Fibroblast of skin of right biceps (primary cell): ENCODE data around the gene PCP4L1.
"Not testable (repeated sequence)": the region's sequence is repeated elsewhere in the genome, so short reads cannot be mapped to it uniquely, and the experiment has no call there.

Source experiments
- DNase-seq: peaks from one replicate; pipeline ENCODE4 v3.0.0-alpha.2; 2013

PCP4L1 gene

GRCh38 chr1:161229896-161230295, 28.6 kb upstream of the PCP4L1 start:
- no peak for DNase-seq

DNA sequence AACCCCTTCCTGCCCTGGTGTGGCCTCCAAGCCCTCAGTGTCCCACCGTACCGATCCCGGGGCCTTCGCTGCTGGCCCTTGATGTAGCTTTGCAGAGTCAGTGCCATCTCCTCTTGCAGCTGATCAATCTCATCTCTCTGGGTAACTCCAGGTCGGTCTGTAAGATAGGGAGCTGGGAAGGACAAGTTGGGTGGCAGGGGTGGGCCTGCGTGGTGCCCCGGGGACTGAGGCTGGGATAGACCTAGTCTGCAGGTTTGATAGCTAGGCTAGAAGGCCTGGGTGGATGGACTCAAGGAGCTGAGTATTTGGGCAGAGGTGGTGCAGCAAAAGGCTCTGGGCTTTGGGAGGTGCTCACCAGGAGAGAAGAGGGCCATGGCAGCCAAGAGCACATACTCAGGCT, 27.8 kb upstream of the PCP4L1 start:
- no peak for DNase-seq

GRCh38 chr1:161233102-161233501, 25.4 kb upstream of the PCP4L1 start:
- DNase-seq = no peak

- DNase-seq = no peak
Measured at GRCh38 chr1:161235957-161236775, 22.4 kb upstream of the PCP4L1 start.

- no peak for DNase-seq
Measured at GRCh38 chr1:161238039-161238473, 20.5 kb upstream of the PCP4L1 start, which contains the start of gene NR1I3. NR1I3 (minus strand) TSS chr1:161238203; CDS start chr1:161236565, 1,638 bp downstream.

- DNase-seq = no peak
Measured at GRCh38 chr1:161241682-161242081, 16.9 kb upstream of the PCP4L1 start.

- no peak for DNase-seq
Measured at GRCh38 chr1:161242313-161242712, 16.2 kb upstream of the PCP4L1 start.

- no peak for DNase-seq
Measured at GRCh38 chr1:161244888-161245287, 13.7 kb upstream of the PCP4L1 start.

DNA sequence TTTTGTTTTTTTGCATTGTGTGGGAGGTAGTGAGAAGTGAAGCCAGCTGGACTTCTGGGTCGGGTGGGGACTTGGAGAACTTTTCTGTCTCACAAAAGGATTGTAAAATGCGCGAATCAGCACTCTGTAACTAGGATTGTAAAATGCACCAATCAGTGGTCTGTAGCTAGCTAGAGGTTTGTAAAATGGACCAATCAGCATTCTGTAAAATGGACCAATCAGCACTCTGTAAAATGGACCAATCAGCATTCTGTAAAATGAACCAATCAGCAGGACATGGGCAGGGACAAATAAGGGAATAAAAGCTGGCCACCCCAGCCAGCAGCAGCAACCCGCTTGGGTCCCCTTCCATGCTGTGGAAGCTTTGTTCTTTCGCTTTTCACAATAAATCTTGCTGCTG, 8.4 kb upstream of the PCP4L1 start:
- not testable (repeated sequence) for DNase-seq

DNA sequence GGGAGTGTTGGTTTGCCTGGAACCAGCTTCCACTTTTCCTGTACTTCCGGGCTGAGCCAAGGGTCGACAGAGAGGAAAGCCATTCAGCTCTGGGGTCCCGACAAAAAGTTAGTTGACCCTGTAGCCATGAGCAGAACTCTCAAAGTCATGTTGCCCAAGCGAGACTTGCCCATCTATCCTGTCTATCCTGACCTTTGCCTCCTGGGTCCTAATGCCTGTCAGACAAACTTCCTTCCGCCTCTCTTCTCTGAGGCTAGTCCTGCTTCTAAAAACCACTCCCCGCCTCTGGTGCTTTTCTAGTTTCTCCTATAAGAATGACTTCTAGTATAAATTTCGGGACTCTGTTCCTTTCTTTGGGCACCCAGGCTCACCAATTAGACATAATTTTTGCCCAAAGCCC, 7.7 kb upstream of the PCP4L1 start:
- no peak for DNase-seq

DNA sequence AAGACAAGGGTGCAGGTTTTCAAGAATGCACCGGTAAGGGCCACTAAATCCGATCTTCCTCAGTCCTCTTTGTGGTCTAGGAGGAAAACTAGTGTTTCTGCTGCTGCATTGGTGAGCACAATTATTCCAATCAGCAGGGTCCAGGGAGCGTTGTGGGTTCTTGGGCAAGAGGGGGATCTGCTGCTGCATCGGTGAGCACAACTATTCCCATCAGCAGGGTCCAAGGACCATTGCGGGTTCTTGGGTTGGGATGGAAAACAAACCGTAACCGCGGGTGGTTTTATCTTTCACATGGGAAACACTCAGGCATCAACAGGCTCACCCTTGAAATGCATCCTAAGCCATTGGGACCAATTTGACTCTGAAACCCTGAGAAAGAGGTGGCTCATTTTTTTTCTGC, 7.0 kb upstream of the PCP4L1 start:
- DNase-seq = no peak

DNA sequence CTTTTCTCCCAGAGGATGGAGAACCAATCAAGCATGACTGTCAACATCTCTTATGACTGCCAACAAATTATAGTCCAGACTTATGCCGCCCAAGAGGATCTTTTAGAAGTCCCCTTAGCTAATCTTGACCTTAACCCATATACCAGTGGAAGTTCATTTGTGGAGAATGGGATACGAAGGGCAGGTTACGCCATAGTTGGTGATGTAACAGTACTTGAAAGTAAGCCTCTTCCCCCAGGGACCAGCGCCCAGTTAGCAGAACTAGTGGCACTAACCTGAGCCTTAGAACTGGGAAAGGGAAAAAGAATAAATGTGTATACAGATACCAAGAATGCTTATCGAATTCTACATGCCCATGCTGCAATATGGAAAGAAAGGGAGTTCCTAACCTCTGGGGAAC, 3.2 kb upstream of the PCP4L1 start:
- DNase-seq = not testable (repeated sequence)

GRCh38 chr1:161255955-161256520, 2.5 kb upstream of the PCP4L1 start:
- DNase-seq = not testable (repeated sequence)

DNA sequence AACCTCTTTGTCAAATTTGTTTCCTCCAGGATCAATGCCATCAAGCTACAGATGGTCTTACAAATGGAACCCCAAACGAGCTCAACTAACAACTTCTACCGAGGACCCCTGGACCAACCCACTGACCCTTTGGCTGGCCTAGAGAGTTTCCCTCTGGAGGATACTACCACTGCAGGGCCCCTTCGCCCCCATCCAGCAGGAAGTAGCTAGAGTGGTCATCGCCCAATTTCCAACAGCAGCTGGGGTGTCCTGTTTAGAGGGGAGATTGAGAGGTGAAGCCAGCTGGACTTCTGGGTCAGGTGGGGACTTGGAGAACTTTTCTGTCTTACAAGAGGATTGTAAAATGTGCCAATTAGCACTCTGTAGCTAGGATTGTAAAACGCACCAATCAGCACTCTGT, 1.4 kb upstream of the PCP4L1 start:
- DNase-seq = not testable (repeated sequence)

DNA sequence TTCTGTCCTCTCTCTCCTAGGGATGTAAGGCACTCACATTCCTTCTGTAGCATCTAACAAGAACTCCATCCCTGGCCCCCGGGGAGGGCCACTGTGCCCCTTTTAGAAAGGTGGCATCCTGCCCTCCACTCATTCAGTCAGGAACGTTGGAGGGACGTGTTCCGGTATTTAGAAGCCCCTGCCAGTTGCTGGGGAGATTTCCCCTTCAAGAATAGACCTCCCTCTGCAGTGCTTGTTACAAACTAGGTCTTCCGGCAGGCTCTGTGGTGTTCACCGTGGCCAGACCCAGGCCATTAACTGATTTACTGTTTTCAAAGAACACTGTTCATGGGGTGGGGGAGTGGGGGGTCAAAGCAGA, 779 bp downstream of the PCP4L1 start:
- DNase-seq = no peak

DNA sequence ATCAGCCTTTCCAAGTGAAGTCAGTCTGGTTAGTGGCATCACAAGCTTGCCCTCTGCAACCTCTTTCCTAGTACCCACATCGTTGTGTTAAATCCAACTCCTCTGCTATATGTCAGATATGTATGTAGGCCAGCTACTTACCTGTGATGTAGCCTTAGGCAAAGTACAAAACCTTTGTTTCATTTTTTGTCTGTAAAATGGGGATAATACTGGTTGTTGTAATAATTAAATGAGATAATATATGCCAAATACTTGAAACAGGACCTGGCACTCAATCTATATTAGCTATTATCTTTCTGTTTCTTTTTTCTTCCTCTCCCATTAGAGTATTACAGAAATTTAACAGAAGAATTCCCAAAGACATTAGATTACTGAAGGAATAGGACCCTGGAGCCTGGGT, 1.2 kb downstream of the PCP4L1 start:
- DNase-seq = no peak

DNA sequence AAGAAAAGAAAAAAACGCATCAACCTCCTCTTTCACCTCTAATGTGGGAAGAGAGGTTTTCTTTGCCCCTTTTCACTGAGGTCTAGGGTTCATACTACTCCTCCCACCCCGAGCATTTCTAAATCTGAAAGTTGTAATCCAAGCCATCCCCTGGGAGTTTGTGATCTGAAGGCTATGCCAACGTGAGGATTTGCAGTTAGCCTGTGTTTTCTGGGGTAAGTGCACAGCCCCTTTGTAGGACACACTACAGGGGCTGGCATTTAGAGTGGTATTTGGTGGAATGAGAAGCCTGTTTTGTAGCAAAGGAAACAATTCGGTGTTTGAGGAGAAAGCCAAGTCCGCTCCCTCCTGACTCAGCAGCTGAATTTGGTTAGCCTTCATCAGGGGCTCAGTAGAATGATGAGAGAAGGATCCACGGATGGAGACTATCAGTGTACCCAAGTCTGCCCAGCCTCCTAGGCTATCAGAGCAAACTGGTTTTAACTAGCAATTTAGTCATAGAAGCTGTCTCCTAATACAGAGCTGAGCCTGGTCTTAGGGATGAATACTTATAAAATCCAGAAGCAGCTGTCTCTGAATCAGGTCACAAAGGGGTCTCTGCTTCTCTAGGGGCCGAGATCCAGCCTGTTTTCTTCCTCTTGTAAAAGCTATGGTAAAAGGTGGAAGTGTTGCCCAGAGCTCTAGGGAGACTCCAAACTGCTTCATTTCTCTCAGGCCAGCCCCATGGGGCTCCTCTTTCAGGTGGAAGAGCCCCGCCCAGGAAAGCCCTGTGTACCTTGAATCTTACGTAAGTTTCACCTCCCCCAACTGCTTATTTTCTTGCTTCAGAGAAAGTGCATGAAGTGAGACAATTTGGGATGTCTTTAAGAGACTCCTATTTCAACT, 2.1 kb downstream of the PCP4L1 start:
- no peak for DNase-seq

GRCh38 chr1:161261261-161262235, 3.0 kb downstream of the PCP4L1 start:
- DNase-seq = no peak

GRCh38 chr1:161265305-161265704, 6.8 kb downstream of the PCP4L1 start:
- DNase-seq = no peak

DNA sequence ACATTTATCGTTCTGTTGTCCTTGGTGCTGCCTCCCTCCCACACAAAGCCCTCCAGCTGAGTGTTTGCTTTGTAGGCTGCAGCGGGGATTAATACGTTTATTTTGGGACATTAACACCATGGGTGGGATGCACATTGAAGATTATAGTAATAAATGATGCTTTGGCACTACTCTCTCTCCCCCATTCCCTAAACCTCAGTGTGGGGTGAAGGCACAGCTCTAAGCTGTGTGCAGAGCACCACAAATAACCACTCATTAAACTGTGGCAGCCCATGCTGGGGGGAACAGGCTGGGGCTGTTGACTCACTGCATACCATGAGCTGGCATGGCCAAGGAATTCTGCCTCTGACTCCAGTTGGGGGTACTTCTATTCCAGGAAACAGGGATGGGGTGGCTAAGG, 7.7 kb downstream of the PCP4L1 start:
- DNase-seq = peak; percentile 10

DNA sequence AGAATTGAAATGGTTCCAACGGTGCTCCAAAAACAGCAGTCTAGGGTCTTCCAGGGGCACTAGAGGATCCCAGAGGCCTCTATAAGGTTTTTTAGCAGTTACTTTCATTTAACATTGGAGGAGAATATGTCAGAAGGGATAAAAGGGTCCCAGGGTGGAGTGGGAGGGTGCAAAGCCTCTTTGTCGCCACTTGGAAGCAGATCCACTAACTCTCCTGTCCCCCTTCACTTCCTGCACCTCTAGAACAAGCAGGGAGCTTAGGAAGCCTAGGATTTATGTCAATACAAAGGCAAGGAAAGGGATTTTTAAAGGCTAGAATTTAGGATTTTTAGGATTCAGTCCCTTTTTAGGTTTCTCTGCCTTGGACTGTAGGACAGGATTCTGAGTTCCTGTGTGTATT, 8.3 kb downstream of the PCP4L1 start:
- no peak for DNase-seq

DNA sequence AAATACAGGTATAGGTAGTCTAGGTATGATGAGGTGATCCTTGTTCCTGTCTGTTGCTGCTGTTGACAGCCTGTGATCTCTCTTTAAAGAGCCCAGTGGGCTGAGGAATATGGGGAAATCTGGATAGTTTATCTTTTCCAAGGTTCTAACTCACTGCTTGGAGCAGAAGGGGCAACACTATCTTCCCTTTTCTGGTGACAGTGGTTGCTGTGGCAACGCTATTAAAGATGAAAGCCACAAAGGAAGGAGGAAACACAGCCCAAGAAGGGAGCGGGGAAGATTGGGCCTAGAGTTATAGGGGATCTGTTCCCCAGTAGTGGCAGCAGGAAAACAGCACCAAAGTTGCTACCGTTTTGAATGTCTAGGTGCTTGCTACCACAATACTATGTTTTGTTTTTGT, 8.8 kb downstream of the PCP4L1 start:
- no peak for DNase-seq
